DMS153 treated with DMSO at 0.1 percent for 48 hours (cell line): ENCODE results near the gene CAST.
"Not testable (repeated sequence)": the region's sequence is repeated elsewhere in the genome, so short reads cannot be mapped to it uniquely, and the experiment has no call there.

Source experiments
- DNase-seq: peaks from one replicate; lab custom pipeline; 2025; ENCODE audit not compliant: unreplicated experiment; lab: John Stamatoyannopoulos, UW

CAST gene, protein sequence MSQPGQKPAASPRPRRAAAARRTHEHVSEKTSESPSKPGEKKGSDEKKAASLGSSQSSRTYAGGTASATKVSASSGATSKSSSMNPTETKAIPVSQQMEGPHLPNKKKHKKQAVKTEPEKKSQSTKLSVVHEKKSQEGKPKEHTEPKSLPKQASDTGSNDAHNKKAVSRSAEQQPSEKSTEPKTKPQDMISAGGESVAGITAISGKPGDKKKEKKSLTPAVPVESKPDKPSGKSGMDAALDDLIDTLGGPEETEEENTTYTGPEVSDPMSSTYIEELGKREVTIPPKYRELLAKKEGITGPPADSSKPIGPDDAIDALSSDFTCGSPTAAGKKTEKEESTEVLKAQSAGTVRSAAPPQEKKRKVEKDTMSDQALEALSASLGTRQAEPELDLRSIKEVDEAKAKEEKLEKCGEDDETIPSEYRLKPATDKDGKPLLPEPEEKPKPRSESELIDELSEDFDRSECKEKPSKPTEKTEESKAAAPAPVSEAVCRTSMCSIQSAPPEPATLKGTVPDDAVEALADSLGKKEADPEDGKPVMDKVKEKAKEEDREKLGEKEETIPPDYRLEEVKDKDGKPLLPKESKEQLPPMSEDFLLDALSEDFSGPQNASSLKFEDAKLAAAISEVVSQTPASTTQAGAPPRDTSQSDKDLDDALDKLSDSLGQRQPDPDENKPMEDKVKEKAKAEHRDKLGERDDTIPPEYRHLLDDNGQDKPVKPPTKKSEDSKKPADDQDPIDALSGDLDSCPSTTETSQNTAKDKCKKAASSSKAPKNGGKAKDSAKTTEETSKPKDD

DNA sequence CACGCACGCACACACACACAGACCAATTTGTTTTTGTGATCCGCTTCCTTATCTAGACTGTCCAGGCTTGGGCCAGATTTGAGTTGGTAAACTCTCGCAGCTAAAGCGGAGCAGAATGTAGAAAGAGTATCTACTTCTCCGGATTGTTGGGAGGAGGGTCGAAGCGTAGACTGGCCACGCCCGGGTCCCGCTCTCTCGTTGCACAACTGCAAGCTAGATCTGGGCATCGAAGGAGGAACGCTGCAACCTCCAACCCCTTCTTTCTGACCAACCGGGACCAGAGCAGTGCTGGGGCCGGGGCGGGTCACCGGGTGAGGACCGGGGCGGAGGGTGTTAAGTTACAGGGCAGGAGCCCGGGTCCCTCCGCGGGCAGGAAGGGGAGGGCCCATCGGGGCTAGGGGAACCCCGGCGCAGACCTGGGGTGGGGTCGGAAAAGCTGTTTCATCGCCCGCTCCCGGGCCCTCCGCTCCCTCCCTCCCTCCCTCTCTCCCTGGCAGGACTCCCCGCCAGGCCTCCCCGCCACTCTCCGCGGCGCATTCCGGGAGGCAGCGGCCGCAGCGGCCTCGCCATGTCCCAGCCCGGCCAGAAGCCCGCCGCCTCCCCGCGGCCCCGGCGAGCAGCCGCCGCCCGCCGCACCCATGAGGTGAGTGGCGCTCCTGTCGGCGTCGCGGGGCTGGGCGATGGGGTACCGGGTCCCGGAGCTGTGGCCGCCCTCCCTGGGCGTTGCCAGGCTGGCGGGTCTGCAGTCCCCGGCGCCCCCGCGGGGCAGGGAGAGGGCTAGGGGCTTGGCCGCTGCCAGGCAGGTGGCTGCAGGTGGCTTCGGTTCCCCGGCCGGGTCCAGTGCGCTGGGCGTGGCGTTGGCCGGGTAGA, at the start of gene CAST:
TSS of gene CAST (plus strand) at position 522 of the 870 bp plus-strand sequence. CDS start at position 569, 47 bp downstream.
- DNase-seq, result peak; percentile 14

DNA sequence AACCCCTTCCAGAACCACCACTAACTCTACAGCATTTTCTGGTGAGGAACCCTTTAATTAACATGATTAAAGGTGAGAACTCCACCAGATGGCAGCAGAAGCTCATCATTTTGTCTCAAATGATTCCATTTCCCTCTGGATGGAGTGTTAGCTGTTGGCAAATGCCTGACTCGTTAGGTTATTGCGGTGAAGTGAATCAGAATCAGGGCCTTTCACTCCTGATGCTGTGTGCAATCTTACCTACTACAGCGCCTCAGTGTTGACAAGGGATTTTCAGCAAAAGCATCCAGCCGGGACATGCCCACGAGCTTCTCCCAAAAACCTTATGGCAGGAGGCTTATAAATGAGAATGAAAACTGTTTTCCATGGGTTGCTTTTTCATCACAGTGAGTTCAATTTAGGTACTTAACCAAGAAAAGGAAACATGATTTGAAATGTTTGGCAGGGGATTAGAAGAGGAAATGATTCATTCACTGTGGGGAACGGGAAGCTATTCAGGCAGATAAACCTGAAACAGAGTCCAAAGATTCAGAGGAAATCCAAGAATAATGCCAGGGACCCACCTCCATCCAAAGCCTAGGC, 48.0 kb upstream of the CAST start:
- peak; percentile 52 for DNase-seq

DNA sequence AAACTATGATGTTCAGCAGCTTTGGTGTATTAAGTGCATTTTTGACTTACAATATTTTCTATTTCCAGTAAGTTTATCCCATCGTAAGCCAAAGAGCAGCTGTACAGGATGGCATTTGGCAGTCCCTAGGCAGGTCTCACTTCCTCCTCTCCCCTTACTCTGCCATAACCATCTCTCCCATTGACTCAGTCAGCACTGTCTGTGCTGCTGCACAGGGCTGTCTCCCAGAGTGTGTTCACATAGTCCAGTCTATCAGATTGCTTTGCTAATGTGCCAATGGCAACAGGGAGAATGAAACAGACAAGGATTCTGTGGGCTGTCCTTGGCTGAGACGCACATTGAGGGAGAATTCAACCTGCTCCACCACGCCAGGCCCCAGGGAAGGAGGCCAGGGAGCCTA, 47.0 kb upstream of the CAST start:
- DNase-seq, result no peak

DNA sequence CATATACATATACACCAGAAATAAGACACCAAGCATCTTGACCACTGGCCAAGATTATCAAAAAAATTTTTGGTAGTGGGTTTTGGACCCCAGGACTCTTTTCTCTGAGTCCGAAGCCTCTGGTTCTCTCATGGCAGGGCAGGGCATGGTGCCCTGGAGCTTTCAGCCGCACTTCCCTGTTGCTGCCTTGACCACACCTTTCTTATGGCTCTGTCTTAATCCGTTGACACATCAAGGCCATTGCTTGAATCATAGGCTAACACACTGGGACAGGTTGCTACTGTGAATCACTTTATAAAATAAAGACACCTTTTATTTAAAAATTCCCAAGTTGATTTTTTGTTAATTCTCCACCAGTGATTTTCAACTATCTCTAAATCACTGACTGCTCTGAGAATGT, 45.4 kb upstream of the CAST start:
- no peak for DNase-seq

DNA sequence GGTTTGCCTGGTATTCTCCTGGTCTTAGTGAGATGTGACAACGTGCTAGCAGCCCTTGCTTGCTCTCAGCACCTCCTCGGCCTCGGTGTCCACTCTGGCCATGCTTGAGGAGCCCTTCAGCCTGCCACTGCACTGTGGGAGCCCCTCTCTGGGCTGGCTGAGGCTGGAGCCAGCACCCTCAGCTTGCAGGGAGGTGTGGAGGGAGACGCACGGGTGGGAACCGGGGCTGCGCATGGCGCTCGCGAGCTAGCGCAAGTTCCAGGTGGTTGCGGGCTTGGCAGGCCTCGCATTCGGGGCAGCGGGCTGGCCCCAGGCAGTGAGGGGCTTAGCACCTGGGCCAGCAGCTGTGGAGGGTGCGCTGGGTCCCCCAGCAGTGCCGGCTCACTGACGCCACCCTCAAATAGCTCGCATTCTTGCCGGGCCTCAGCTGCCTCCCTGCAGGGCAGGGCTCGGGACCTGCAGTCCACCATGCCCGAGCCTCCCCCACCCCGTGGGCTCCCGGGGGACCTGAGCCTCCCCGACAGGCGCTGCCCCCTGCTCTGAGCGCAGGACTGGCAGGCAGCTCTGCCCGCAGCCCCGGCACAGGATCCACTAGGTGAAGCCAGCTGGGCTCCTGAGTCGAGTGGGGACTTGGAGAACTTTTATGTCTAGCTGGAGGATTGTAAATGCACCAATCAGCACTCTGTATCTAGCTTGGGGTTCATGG, 43.7 kb upstream of the CAST start:
- DNase-seq, result not testable (repeated sequence)

DNA sequence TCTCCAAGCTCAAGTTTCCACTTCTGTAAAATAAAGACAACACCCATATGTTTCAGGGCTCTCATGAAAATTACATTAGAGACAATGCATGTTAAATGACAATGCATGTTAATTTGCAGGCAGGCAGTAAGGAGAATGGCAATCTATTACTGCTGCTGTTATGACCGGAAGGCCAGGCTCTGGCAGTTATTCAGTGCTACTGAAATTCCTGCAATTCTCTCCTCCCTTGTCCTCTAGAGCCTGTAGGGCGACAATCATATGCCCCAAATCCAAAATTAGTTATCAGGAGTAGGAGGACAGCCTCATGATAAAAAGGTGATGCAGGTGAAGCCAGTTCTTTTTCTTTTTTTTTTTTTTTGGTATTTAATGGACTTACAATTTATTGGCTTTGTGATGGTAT, 42.2 kb upstream of the CAST start:
- DNase-seq, result no peak

DNA sequence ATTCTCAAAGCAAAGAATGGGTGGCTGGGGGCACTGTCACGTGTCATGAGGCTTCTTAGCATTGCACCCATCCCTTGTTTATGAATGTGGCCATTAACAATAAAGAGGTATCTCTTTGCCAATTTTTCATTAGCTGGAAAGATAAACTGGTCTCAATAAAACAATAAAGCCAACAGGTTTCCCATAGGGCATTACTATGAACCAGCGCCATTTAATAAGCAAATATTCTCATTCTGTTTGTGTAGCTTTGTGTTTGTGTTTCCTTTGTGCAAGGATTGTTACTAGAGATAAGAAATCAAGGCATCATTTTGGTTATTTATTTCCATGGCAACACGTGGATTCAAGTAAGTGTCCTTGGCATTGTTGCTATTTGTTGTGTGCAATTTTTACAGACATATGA, 37.6 kb upstream of the CAST start:
- no peak for DNase-seq

DNA sequence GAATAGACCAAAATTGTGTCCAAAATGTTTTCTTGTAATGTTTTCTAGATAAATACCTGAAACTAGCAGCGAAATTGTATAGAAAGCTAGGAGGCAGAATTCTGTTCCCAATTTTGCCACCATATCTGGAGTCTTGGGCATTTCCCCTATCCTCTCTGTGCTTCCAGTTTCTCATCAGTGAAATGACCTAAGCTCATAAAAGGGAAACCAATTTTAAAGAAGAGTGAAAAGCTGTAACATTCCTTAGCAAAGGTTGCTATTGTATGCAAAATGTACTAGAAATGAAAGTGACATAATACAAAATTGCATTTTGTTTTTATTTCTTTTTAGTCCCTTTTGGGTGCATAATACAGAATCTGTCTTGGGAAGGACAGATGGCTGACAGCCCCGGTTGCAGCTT, 36.8 kb upstream of the CAST start:
- no peak for DNase-seq

DNA sequence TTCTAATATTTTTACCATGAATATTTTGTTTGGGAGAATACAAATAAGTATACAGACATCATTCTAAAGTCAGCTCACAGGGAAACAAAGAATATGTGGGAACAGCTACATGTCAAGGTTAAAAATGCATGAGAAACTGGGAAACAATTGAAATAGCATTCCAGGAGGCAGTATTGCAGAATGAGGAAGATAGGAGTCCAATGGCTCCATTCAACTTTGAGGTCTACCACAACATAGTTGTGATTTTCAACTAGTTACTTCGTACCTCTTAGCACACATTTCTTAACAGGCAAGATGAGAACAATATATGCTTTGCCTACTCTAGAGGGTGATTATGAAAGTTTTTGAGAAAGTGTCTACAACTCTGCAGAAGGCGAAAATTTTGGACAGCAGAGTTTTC, 35.2 kb upstream of the CAST start:
- DNase-seq, result no peak

DNA sequence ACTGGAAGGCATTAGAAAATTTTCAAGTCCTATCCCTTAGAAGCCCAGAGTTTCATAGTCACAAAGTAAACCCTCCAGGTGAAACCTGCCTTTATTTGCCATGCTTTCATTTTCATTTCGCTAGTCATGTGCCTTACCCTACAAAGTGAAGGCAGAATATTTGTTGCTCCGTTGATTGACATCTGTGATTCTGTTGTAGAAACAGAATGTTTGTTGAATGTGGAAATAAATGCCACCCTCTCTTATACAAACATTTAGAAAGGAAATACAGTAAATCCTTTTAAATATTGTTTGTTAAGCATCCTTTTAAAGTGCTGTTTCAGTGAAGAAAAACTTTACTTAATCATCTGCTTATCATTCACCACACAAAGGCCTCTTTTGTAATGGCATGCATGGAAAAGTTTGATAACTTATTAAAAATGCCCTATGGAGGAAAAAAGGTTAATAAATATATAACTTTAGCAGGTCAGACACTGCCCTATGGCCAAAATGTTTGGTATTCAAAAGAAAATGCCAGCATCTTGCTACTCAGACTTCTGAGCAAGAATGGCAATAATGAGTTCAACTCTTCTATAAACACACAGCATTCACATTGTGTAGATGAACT, 34.3 kb upstream of the CAST start:
- no peak for DNase-seq

DNA sequence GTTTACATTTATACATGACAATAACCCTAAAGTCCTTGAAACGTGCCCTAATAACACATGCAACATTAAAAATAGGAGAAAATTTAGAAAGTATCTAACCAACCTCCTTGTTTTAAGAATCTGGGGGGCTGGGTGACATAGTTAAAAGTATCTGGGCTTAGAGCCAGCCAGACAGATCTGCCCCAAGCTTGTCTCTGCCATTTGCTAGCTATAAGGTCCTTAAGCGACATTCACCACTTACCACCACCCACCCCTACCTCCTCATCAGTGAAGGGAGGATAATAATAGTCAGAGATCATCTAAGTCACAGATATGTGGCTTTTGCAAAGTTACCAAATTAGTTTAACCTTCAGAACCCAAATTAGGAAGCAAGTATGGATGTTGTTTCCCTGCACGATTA, 33.8 kb upstream of the CAST start:
- DNase-seq, result no peak

DNA sequence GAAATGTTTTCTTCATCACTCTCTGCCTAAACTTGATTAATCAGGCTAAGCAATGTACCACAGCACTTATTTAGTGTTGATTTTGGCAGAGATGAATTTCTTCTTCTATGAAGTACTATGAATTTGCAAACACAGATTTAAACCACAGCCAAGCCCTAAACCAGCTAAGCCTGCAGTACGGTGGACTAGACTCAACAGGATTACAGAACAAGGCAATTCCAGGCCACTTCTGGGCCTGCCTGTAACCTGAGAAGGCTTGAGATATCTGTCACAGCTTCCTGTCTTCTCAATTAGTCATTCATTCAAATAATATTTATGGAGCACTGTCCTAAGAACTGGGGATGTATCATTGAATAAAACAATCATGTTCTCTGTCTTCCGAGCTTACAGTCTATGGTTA, 32.4 kb upstream of the CAST start:
- DNase-seq, result peak; percentile 37

DNA sequence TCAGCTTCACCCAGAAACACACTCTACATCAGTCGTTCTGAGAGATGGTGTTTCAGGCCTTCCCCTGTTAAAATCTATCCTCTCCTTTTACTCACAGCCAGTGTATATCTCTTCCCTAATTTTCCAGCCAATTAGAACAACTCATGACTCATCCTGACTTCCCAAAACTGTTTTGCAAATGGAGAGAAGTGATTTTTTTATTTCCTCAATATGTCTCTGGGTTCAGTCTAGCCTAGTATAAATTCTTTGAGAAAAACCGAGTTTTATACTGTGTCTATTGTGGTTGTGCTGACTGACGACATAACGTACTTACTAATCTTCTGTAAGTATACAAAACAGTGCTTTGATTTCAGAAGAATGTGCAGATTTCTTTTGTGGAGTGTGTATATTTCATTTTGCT, 28.4 kb upstream of the CAST start:
- DNase-seq, result no peak

DNA sequence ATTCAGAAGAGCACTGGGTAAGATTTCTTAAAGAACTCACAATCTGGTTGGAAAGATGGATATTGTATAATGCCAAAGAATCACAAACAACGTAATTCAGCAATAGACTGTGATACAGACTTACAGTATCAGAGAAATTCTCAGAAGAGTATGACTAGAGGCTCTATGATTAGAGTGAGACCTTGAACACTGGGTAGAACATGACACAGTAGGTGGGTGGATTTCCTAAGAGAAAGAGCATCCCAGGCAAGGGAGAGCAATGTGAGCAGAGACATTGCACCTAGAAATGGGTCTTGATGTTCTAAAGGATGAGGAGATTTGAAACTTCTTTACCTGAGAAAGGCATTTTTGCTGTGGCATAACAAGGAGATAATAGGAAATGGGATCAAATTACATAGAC, 27.3 kb upstream of the CAST start:
- no peak for DNase-seq

DNA sequence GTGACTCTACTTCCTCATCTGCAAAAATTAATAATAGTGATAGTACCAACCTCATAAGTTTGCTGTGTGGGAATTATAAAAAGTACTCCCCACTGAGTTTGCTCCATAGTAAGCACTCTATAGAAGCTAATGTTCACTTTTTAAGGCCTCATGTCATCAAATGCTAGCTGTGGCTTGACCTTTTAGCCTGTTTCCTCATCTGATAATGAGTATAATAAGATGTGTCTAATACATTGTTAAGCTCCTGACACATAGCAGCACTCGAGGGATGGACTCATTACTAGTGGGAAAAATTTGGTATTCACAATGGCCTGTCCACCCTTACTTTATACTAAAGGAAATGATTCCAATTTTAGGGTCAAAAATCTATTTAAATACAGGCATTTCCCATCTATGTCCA, 26.1 kb upstream of the CAST start:
- DNase-seq, result no peak

DNA sequence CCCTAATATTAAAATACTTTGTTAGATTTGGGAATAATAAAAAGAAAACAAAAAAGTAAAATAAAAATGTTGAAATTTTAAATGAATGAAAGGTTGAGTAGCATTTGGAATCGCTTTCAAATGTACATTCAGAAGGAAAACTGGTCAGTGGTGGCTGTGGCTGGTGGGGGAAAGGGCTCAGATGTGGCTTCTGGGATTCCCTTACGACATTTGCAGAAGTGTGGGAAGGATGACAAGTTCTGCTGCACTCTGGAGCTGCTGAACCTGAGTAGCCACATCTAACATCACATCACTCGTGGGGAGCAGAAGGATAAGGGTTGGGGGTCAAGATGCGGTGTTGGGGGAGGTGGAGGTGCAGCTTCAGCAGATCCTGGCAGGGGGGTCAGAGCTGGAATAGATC, 25.6 kb upstream of the CAST start:
- DNase-seq, result no peak

DNA sequence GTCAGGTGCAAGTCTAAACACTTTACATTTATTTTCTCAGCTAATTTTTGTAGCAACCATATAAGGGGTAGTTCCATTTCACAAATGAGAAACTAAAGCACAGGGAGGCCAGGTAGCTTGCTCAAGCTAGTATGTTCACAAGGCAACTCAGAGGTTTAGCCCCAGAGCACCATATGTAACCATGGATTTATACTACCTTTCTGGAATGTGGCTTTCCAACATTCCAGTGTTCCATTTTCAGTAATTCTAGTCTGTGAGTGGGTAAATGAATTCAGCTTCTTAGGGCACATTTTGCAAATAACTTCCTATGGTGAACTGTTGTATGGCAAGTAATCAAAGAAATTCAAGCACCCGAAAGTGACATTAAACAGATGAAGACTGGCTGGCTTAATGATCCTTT, 25.0 kb upstream of the CAST start:
- DNase-seq, result no peak

DNA sequence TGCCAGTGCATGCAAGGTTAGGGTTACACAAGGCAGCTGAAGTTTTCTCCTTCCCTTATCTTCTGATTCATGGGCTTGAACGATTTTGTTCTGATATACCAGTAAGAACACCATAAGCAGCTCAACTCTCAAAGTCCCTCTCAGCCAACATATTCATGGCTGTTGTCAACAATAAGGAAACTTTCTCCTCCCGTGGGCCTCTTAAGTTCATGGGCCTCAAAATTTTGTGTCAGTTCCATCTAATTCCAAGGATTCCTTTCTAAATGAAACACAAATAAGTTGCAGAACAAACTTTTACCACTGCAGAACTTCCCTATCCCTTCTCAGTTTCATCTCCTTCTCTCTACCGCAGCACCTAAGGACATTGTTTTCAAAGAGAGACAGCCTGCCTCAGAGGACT, 23.6 kb upstream of the CAST start:
- no peak for DNase-seq

DNA sequence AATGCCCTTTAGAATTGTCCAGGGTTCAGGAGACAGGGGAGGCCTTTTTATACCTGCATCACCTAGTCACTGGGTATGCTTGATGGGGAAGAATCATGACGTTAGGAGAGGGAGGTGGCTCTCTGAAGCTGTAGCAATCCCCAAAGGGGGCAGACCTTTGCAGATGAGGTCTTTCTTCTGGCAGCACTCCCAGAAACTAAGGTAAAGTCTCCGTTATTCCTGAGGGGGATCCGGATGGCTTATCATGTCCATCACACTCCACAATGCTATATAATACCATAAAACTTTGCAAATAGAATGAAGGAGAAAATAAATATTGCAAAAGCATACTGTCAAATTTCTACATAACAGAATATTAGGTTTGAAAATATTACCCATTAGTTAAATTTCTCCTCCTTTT, 21.5 kb upstream of the CAST start:
- no peak for DNase-seq
